Naive thymus-derived CD4-positive, alpha-beta T cell (primary cell): ENCODE measurements around the gene CPEB3. TPM values are rescaled to one million over a fixed set of nuclear protein-coding genes. Genes with fewer than 3 reads are reported as not detected.

ENCODE experiments used
- ATAC-seq: fragments of 150-1000 bp; cut with Tn5 transposase; 2 replicates; pipeline ENCODE4 v1.10.0; 2021; ENCODE audit warnings: mild to moderate bottlenecking, moderate library complexity
- CTCF ChIA-PET: fragments of 350-600 bp; sonication (Branson Sonifier 250); formaldehyde crosslinking; loops from one replicate; lab custom pipeline; 2021; ENCODE audit warnings: antibody characterized with exemption; lab: Charles Lee
- POLR2A ChIA-PET: fragments of 350-600 bp; sonication (Branson Sonifier 250); formaldehyde crosslinking; loops from one replicate; lab custom pipeline; 2021; ENCODE audit warnings: antibody characterized with exemption, inconsistent platforms; lab: Charles Lee
- DNase-seq, 9 donors: peaks; one replicate each; pipeline versions ENCODE4 v3.0.0 to v3.0.0-alpha.2; 2020 to 2022; ENCODE audit warnings: mixed read lengths in 1 of 9
- H3K27ac ChIP-seq: one replicate; pipeline ENCODE4 v1.7.0; 2013; ENCODE audit warnings: mild to moderate bottlenecking, low read depth, low read length, moderate library complexity
- H3K27me3 ChIP-seq, 2 donors: one replicate each; pipeline ENCODE4 v1.7.0; 2013; ENCODE audit warnings: low read length in 2 of 2, mild to moderate bottlenecking in 2 of 2, moderate library complexity in 2 of 2; ENCODE audit not compliant: control insufficient read depth in 2 of 2, insufficient read depth in 2 of 2
- H3K36me3 ChIP-seq, 3 experiments: 1 replicate in 2 of 3; 2 replicates in 1 of 3; pipeline ENCODE4 v1.7.0; 2013; ENCODE audit warnings: low read length in 3 of 3, mild to moderate bottlenecking in 3 of 3, moderate library complexity in 1 of 3; ENCODE audit not compliant: insufficient read depth in 3 of 3, control insufficient read depth in 2 of 3
- H3K4me1 ChIP-seq, 2 donors: one replicate each; pipeline ENCODE4 v1.7.0; 2013; ENCODE audit warnings: low read length in 2 of 2, mild to moderate bottlenecking in 2 of 2, moderate library complexity in 1 of 2; ENCODE audit not compliant: control insufficient read depth in 2 of 2, insufficient read depth in 2 of 2
- H3K4me3 ChIP-seq: 2 replicates; pipeline ENCODE4 v1.7.0; 2013; ENCODE audit warnings: mild to moderate bottlenecking, low read length
- H3K9me3 ChIP-seq, 3 experiments: 1 replicate in 2 of 3; 2 replicates in 1 of 3; pipeline ENCODE4 v1.7.0; 2013; ENCODE audit warnings: low read length in 3 of 3; ENCODE audit not compliant: control insufficient read depth in 2 of 3
- H3K27ac Mint-ChIP-seq, 9 donors: one replicate each; pipeline ENCODE4 v1.8.0; 2020 to 2022; ENCODE audit warnings: mixed read lengths in 9 of 9, mild to moderate bottlenecking in 8 of 9, moderate library complexity in 5 of 9, inconsistent platforms in 2 of 9
- H3K27me3 Mint-ChIP-seq, 5 donors: one replicate each; pipeline ENCODE4 v1.8.0; 2021 to 2022; ENCODE audit warnings: mixed read lengths in 5 of 5, mild to moderate bottlenecking in 1 of 5
- H3K36me3 Mint-ChIP-seq, 5 donors: one replicate each; pipeline ENCODE4 v1.8.0; 2020 to 2022; ENCODE audit warnings: mixed read lengths in 5 of 5, mild to moderate bottlenecking in 3 of 5, inconsistent platforms in 1 of 5
- H3K4me1 Mint-ChIP-seq, 7 donors: one replicate each; pipeline ENCODE4 v1.8.0; 2020 to 2022; ENCODE audit warnings: mixed read lengths in 7 of 7, mild to moderate bottlenecking in 3 of 7, inconsistent platforms in 1 of 7
- H3K4me3 Mint-ChIP-seq, 10 donors: one replicate each; pipeline ENCODE4 v1.8.0; 2020 to 2022; ENCODE audit warnings: mild to moderate bottlenecking in 10 of 10, mixed read lengths in 10 of 10, moderate library complexity in 6 of 10, inconsistent platforms in 2 of 10
- H3K9me3 Mint-ChIP-seq, 11 donors: one replicate each; pipeline ENCODE4 v1.8.0; 2020 to 2022; ENCODE audit warnings: mixed read lengths in 11 of 11, mild to moderate bottlenecking in 4 of 11, inconsistent platforms in 1 of 11, moderate library complexity in 1 of 11
- intact Hi-C, 2 donors: fragments of 100-400 bp; cut with micrococcal nuclease; formaldehyde crosslinking; loops; one replicate each; pipeline ENCODE4 v1.15.1; 2023
- polyA plus RNA-seq, 2 donors: library from polyadenylated mRNA; unstranded; fragments of 300-500 nt; fragmentation: Illumina TruSeq; gene quantifications; one replicate each; pipeline ENCODE4 v1.2.3, GENCODE V29; 2021
- total RNA-seq, 6 experiments: library from RNA in 5 of 6; stranded (reverse) in 5 of 6; gene quantifications; 1 replicate in 5 of 6; 2 replicates in 1 of 6; pipeline ENCODE4 v1.2.3 and lab custom pipeline; 2021 to 2026

CPEB3 gene
- total and polyA plus RNA-seq, 7 experiments from 2014 or later: 0.74 to 3.3 (median 2.1) TPM

DNA sequence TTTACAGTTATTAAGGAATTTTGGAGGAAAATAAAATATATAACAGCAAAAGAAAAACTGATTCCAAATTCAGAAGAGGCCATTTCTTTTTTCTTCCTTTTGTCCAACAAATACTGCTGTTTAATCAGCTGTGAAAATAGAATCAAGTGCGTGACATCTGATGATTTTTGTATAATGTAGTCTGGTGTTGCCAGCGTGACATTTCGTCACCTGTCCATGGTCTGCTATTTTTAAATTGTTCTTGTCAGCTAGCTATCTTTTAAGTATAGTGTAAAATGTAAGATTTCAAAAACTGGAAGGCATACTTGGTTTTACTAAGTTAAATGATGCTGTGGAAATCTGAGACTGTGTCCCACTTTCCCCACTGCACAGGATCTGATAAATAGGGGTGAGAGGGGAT lies 105.9 kb downstream of the CPEB3 start:
- Mint-ChIP-seq H3K27me3 (no peaks in the 10 kb centered on the region), H3K4me3 (no peak overlapping the region), H3K27ac (no peak overlapping the region), H3K36me3 (peaks cover 4 to 20% (median 6%) of the 10 kb centered on the region in 5 donors), H3K9me3 (no peaks in the 10 kb centered on the region), H3K4me1 (peaks cover 0 to 5% (median 0%) of the 10 kb centered on the region in 7 donors)
- ATAC-seq: no peak
- Histone ChIP-seq H3K9me3 (no peaks in the 10 kb centered on the region), H3K4me1 (no peaks in the 10 kb centered on the region), H3K4me3 (no peak overlapping the region), H3K27me3 (no peaks in the 10 kb centered on the region), H3K27ac (no peak overlapping the region), H3K36me3 (no peaks in the 10 kb centered on the region)
- intact Hi-C loops: no loop called here
- CTCF ChIA-PET: no interaction called here
- DNase-seq: no peak
- POLR2A ChIA-PET: no interaction called here

DNA sequence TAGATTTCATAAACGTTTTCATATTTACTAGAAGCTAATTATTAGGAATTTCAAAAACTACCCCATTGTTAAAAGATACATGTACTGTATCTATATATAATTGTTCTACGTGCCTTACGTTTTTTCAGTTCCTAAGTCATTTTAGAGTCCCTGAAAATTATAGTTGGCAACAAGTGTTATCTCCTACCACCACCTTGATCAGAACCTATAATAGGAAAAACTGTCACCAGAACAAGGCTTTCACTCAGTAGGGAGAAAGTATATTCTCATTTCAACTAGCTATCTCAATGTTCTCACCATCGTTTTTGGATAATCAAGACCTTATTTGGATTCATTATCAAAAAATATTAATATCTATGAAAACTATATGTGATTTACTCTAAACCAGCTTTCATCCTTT lies 107.7 kb downstream of the CPEB3 start:
- POLR2A ChIA-PET: no interaction called here

DNA sequence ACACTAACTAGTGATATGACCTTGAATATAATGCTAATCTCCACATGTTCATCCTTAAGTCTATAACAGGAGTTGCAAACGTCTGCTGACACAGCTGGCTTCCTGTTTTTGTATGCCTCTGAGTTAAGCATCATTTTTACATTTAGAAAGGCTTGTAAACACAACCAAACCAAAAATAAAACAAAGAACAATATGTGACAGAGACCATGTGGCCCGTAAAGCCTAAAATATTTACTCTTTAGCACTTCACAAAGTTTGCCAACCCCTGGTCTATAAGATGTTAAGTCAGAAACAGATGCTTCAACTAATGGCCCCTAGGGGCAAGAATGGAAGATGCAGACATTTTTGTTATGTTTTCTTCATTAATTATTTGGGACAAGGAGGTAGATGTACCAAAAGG lies 109.3 kb downstream of the CPEB3 start:
- CTCF ChIA-PET: no interaction called here
- POLR2A ChIA-PET: no interaction called here

More for the DNA sequence above, 107.7 kb downstream of the CPEB3 start:
- Mint-ChIP-seq H3K4me1 (peaks cover 0 to 5% (median 0%) of the 10 kb centered on the region in 7 donors), H3K4me3 (no peak overlapping the region), H3K27ac (no peak overlapping the region), H3K27me3 (no peaks in the 10 kb centered on the region), H3K36me3 (peaks cover 5 to 33% (median 9%) of the 10 kb centered on the region in 5 donors), H3K9me3 (no peaks in the 10 kb centered on the region)
- ATAC-seq (no peak), DNase-seq (no peak)
- CTCF ChIA-PET: no interaction called here
- Histone ChIP-seq H3K27ac (no peak overlapping the region), H3K27me3 (no peaks in the 10 kb centered on the region), H3K4me1 (no peaks in the 10 kb centered on the region), H3K36me3 (no peaks in the 10 kb centered on the region), H3K4me3 (no peak overlapping the region), H3K9me3 (no peaks in the 10 kb centered on the region)
- intact Hi-C loops: no loop called here

DNA sequence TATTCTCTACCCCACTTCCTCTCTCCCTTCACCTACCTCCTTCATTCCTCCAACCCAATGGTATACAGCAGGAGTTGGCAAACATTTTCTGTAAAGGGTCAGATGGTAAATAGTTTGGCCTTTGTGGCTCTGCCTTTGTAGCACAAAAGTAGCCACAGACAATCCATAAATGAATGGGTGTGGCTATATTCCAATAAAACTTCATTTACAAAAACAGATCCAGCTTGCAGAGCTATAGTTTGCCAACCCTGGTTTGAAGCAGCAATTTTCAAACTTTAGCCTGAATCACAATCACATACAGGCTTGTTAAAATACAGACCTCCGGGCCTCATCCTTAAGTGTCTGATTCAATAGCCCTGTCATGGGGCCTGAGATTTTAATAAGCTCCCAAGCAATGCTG lies 110.5 kb downstream of the CPEB3 start:
- Histone ChIP-seq H3K36me3 (no peaks in the 10 kb centered on the region), H3K27me3 (no peaks in the 10 kb centered on the region), H3K27ac (no peak overlapping the region), H3K9me3 (no peaks in the 10 kb centered on the region), H3K4me1 (no peaks in the 10 kb centered on the region), H3K4me3 (no peak overlapping the region)
- intact Hi-C loops: no loop called here
- ATAC-seq: no peak
- Mint-ChIP-seq H3K9me3 (peaks cover 0 to 2% (median 0%) of the 10 kb centered on the region in 11 donors), H3K4me1 (peaks cover 0 to 5% (median 0%) of the 10 kb centered on the region in 7 donors), H3K27me3 (no peaks in the 10 kb centered on the region), H3K4me3 (no peak overlapping the region), H3K36me3 (peaks cover 3 to 47% (median 23%) of the 10 kb centered on the region in 5 donors), H3K27ac (no peak overlapping the region)
- no peak for DNase-seq
- ChIA-PET CTCF (interaction anchor here (0.6 kb wide), 1 partner anchor 42 kb away, joined by 4 read pairs; no protein-coding TSS in a partner anchor), POLR2A (no interaction called here)

More for the DNA sequence above, 109.3 kb downstream of the CPEB3 start:
- Histone ChIP-seq H3K9me3 (no peaks in the 10 kb centered on the region), H3K27me3 (no peaks in the 10 kb centered on the region), H3K4me1 (no peaks in the 10 kb centered on the region), H3K36me3 (no peaks in the 10 kb centered on the region), H3K27ac (no peak overlapping the region), H3K4me3 (no peak overlapping the region)
- H3K4me1 Mint-ChIP-seq: peaks cover 0 to 5% (median 0%) of the 10 kb centered on the region in 7 donors
- no peak overlapping the region for H3K4me3 Mint-ChIP-seq
- H3K9me3 Mint-ChIP-seq: peaks cover 0 to 2% (median 0%) of the 10 kb centered on the region in 11 donors
- H3K36me3 Mint-ChIP-seq: peaks cover 3 to 40% (median 18%) of the 10 kb centered on the region in 5 donors
- H3K27ac Mint-ChIP-seq: no peak overlapping the region
- ATAC-seq (no peak), DNase-seq (peak in 1 of 9 donors; percentile 0)
- intact Hi-C loops: no loop called here
- H3K27me3 Mint-ChIP-seq: no peaks in the 10 kb centered on the region

DNA sequence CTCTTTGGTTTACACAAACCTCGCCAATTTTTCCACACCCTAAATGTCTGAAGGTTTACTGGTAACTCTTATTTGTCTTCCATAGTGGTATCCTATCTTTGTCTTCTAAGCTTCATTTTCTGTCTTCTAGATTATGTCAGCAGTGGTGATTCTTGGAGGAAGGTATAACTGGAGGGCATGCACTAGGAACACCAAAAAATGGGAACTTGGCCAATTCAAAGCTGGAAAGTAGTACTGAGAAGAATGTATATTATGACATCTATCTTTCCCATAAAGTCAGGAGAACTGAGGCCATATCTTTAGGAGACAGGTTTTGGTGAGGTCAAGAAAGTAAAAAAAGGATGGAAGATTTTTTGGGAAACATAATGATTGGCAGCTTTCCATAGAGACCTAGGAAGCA lies 113.3 kb downstream of the CPEB3 start:
- ChIA-PET POLR2A (no interaction called here), CTCF (interaction anchor here (0.6 kb wide), 1 partner anchor 17 kb away, joined by 6 read pairs; no protein-coding TSS in a partner anchor)
- H3K4me3 Mint-ChIP-seq: no peak overlapping the region
- DNase-seq (no peak), ATAC-seq (no peak)
- no peak overlapping the region for H3K27ac ChIP-seq
- H3K27me3 Mint-ChIP-seq: no peaks in the 10 kb centered on the region
- no peaks in the 10 kb centered on the region for H3K27me3 ChIP-seq
- peaks cover 8 to 49% (median 27%) of the 10 kb centered on the region in 5 donors for H3K36me3 Mint-ChIP-seq
- no peak overlapping the region for H3K4me3 ChIP-seq
- intact Hi-C loops: no loop called here
- peaks cover 0 to 2% (median 0%) of the 10 kb centered on the region in 11 donors for H3K9me3 Mint-ChIP-seq
- H3K36me3 ChIP-seq: no peaks in the 10 kb centered on the region
- peaks cover 0 to 5% (median 0%) of the 10 kb centered on the region in 7 donors for H3K4me1 Mint-ChIP-seq
- no peak overlapping the region for H3K27ac Mint-ChIP-seq
- no peaks in the 10 kb centered on the region for H3K4me1 ChIP-seq
- no peaks in the 10 kb centered on the region for H3K9me3 ChIP-seq

DNA sequence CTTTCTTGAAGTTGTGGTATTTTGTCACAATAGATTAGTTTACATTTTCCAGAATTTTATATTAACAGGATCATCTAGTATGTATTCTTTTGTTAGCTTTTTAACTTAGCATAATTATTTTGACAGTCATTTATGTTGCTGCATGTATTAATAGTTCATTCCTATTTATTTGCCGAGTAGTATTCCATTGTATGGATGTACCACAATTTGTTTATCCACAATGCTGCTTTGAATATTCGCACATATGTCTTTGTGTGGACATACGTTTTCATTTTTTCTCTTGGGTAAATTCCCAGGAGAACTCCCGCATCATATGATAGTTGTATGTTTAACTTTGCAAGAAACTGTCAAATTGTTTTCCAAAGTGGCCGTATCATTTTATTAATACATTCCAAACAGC lies 115.7 kb downstream of the CPEB3 start:
- intact Hi-C loops: no loop called here
- CTCF ChIA-PET: no interaction called here
- peaks cover 7 to 56% (median 26%) of the 10 kb centered on the region in 5 donors for H3K36me3 Mint-ChIP-seq
- Histone ChIP-seq H3K27ac (no peak overlapping the region), H3K27me3 (no peaks in the 10 kb centered on the region), H3K36me3 (no peaks in the 10 kb centered on the region), H3K9me3 (no peaks in the 10 kb centered on the region), H3K4me3 (no peak overlapping the region), H3K4me1 (no peaks in the 10 kb centered on the region)
- peaks cover 0 to 2% (median 0%) of the 10 kb centered on the region in 11 donors for H3K9me3 Mint-ChIP-seq
- POLR2A ChIA-PET: no interaction called here
- H3K4me3 Mint-ChIP-seq: no peak overlapping the region
- no peaks in the 10 kb centered on the region for H3K27me3 Mint-ChIP-seq
- H3K4me1 Mint-ChIP-seq: no peaks in the 10 kb centered on the region
- H3K27ac Mint-ChIP-seq: no peak overlapping the region
- DNase-seq: no peak
- ATAC-seq: no peak

DNA sequence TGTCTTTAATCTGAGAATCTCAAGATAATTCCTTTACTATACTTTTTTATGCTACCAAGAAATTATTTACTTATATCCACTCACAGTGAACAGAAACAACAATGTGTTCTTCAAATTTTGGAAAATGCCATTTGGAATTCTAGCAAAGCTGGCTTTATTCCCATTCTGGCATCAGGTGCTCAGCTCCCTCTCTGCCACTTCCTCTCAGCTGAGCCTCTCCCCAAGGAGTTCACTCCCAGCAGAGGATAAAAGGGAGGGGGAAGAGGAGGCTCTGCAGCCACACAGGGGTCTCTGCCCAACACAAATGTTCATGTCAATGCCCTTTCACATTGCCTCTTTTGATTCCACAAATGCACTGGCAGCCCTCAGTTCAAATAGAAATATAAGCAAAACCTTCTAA lies 116.9 kb downstream of the CPEB3 start:
- H3K4me1 ChIP-seq: no peaks in the 10 kb centered on the region
- Mint-ChIP-seq H3K27ac (no peak overlapping the region), H3K27me3 (no peaks in the 10 kb centered on the region), H3K36me3 (peaks cover 8 to 54% (median 35%) of the 10 kb centered on the region in 5 donors), H3K4me3 (no peak overlapping the region), H3K4me1 (no peaks in the 10 kb centered on the region), H3K9me3 (peaks cover 3 to 11% (median 7%) of the 10 kb centered on the region in 11 donors)
- H3K4me3 ChIP-seq: no peak overlapping the region
- ChIA-PET CTCF (no interaction called here), POLR2A (no interaction called here)
- no peak overlapping the region for H3K27ac ChIP-seq
- H3K36me3 ChIP-seq: no peaks in the 10 kb centered on the region
- H3K27me3 ChIP-seq: no peaks in the 10 kb centered on the region
- DNase-seq (no peak), ATAC-seq (no peak)
- H3K9me3 ChIP-seq: peaks cover 0 to 5% (median 0%) of the 10 kb centered on the region in 3 experiments
- intact Hi-C loops: no loop called here
